Head of caudate nucleus (tissue), 42 donors: ENCODE measurements around the gene WDR45B.

Experiments used
- DNase-seq, 42 donors: peaks; one replicate each; pipeline versions ENCODE4 v3.0.0 to v3.0.0-alpha.2; 2020 to 2021; ENCODE audit warnings: mixed read lengths in 7 of 42
- intact Hi-C: fragments of 100-400 bp; cut with DNase I; formaldehyde crosslinking; loops from one replicate; pipeline ENCODE4 v1.15.0; 2022

The WDR45B gene

GRCh38 chr17:82642022-82642421, 6.2 kb downstream of the WDR45B start:
- intact Hi-C loops: no loop called here
- no peak for DNase-seq

GRCh38 chr17:82640036-82640435, 8.2 kb downstream of the WDR45B start:
- intact Hi-C loops: no loop called here
- DNase-seq: no peak

DNA sequence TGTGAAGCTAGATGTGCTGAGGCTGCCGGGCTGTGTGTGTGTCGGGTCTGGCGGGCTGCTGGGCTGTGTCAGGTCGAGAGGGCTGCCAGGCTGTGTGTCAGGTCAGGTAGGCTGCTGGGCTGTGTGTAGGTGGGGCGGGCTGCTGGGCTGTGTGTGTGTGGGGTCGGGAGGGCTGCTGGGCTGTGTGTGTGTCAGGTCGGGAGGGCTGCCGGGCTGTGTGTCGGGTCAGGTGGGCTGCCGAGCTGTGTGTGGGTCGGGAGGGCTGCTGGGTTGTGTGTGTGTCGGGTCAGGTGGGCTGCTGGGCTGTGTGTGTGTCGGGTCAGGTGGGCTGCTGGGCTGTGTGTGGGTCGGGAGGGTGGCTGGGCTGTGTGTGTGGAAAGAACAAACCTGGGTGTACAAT, 8.6 kb downstream of the WDR45B start:
- DNase-seq: no peak
- intact Hi-C loops: no loop called here

GRCh38 chr17:82638183-82638773, 10.0 kb downstream of the WDR45B start:
- no peak for DNase-seq
- intact Hi-C loops: no loop called here

- DNase-seq: no peak
- intact Hi-C loops: no loop called here
Measured at GRCh38 chr17:82636626-82637598, 11.3 kb downstream of the WDR45B start.

DNA sequence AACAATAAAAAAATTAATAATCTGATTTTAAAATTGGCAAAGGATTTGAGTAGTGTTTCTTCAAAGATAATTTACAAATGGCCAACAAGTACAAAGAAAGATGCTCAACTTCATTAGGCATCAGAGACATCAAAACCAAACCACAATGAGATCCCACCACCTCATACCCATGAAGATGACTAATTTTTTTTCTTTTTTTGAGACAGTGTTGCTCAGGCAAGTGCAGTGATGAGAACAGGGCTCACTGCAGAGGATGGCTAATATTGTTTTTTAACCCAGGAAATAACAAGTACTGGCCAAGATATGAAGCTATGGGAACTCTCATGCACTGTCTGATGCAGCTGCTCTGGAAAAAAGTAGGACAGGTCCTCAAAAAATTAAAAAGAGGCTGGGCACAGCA, 14.9 kb downstream of the WDR45B start:
- DNase-seq: no peak
- intact Hi-C loops: no loop called here

DNA sequence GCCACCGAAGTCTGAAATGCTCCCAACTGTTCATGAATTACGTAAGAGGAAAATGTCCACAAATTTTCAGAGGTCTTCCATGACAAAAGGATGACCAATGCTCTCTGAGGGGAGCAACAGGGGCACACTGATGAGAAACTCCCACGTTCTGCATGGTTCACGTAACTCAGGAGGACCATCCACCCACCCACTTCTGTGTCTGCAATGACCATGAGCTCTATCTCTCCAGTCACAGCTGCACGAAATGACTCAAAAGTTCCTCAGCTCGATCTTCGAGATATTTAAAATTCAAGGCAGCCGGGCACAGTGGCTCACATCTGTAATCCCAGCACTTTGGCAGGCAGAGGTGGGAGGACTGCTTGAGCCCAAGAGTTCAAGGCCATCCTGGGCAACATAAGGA, 15.8 kb downstream of the WDR45B start:
- intact Hi-C loops: no loop called here
- DNase-seq: no peak

GRCh38 chr17:82631544-82631943, 16.7 kb downstream of the WDR45B start:
- intact Hi-C loops: no loop called here

DNA sequence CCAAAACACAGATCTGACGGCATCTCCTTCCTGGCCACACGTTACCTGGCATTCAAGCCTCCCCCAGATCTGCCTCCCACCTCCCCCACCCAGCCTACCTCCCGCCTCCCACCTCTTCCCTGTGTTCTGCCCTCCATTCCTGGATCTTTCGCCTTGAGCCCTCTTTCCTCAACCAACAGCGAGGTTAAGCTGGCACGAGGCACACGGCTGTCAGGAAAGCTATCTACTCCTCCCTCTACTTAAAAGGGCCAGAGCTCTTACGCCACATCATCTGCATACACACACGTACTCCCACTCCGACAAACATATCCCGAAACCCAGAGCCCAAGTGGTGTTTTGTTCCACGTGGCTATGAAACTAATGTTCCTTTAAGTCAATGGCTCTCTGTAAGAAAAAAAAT, 18.0 kb downstream of the WDR45B start:
- DNase-seq: no peak
- intact Hi-C loops: no loop called here

More at GRCh38 chr17:82631544-82631943, 16.7 kb downstream of the WDR45B start:
- no peak for DNase-seq

DNA sequence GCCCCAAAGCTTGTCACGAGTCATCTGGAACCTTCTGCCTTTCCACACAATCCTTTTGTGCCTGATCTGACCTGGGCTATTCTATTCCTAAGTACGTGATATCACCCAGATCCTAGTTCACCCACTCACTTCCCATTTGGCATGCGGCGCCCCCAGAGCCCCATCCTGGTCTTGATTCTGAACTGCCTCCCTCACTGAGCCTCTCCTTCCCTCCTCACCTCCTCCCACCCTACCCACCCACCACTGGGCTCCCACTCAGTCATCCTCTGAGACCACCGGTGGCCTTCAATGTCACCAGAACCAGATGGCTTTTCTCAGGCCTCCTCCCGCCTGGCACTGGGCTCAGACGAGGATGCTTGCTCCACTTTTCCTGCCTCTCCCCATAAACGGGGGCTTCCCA, 18.5 kb downstream of the WDR45B start:
- DNase-seq: no peak

GRCh38 chr17:82627405-82627804, 20.8 kb downstream of the WDR45B start:
- DNase-seq: no peak
- intact Hi-C loops: no loop called here

More for the DNA sequence above, 18.5 kb downstream of the WDR45B start:
- intact Hi-C loops: no loop called here

GRCh38 chr17:82623707-82624106, 24.5 kb downstream of the WDR45B start:
- intact Hi-C loops: no loop called here
- no peak for DNase-seq

DNA sequence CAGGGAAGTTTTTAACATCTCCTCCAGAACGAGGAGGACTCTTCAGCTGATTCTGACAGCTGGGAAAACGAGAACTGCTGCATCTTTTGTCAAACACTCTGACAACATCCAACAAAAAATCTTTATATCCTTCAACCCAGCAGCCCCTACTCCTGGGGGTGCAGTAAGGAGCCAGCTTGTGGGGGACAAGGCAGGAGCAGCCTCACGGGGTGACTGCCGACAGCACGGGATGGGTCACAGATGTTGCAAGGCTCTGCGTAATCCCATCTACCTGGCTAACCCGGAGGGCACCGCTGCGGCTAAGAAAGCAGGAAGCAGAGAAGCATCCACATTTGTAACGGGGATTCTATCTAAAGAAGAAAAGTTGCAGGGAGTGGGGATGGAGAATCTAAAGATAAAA, 28.6 kb downstream of the WDR45B start:
- no peak for DNase-seq
- intact Hi-C loops: no loop called here

GRCh38 chr17:82619211-82619610, 29.0 kb downstream of the WDR45B start:
- intact Hi-C loops: no loop called here
- DNase-seq: no peak

DNA sequence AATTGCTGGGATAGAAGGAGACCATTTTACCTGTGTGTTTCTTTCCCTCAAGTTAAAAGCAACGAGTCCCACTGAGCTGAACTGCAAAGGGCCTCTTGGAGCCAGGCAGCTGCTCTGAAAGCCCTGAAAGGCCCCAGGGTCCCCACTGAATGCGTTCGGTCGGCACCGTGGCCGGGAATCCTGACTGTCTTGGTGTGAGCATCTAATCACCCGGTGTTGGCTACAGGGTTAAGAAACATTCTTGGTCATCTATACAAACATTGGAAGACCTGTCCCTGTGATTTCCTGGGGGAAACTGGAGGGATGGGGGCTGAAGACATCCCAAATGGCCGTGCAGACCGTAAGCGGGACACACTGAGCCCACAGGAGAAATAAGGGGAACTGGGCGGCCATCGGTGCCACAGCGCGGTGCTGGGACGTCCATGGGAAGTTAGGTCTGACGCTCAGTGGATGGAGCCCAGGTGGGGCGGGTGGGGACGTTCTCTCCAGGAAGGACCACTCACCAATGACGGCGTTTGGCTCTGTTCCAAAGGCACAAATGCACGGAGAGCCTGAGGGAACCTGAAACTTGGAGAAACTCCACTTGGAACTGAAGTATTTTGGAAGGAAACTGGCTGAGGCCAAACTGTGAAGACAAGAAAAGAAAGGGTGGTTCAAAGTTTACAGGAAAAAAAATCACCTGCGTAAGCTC, 32.1 kb downstream of the WDR45B start:
- no peak for DNase-seq
- intact Hi-C loops: no loop called here

DNA sequence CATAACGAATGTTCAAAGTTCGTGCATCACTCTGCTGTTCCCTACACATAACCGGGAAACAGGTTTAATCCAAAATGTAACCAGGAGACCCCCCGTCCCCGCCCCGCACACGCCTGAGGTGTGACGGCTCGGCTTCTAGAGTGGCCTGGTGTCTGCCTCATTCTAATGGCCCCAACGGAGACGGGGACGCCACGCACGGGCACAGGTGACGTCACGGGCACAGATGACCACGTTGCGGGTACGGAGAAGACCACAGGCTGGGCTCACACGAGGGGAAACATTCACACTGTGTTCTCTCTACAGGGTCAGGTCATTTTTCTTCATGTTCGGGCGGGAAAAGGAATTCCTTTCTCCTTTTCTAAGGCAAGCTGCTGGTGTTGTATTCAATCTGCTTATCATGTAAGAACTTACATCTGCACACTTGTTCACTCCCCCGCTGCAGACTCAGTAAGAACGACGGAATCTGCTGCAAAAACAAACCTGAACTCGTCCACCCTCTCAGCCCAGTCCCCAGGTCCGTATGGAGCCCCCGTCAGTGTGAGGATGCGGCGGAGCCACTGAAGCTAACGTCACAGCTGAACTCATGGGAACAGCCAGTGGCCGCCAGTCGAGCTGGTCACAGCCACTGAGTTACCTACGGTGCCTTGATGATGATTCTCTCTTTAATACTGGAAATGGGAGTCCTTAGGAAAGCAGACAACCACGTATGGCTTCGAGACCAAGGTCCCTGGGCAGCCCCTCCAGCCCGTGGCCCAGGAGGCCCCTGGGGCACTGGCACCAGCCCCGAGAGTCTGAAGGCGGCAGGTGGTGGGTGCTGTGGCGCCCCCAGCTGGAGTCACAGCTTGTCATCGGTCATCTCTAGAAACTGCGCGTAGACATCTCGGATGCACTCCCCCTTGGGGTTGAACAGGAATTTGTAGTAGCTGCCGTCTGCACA, 32.9 kb downstream of the WDR45B start:
- intact Hi-C loops: no loop called here
- DNase-seq: no peak

DNA sequence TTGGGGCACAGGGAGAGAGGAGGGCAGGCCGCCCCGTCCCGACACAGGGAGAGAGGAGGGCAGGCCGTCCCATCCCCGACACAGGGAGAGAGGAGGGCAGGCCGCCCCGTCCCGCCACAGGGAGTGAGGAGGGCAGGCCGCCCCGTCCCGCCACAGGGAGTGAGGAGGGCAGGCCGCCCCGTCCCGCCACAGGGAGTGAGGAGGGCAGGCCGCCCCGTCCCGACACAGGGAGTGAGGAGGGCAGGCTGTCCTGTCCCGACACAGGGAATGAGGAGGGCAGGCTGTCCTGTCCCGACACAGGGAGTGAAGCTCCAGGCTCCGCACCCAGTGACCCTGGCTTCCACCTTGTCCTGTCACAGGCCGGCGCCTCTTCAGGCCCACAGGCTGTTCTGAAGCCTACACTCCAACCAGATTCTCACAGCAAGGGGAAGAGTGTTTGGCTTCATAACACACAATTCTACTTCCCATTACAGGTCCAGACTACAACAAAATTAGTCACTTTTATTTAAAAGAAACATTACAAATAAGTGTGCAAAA, 34.1 kb downstream of the WDR45B start:
- DNase-seq: no peak
- intact Hi-C loops: no loop called here

- intact Hi-C loops: no loop called here
- DNase-seq: peak in 37 of 42 donors; percentile 25 to 88 (median 62)
Measured at GRCh38 chr17:82613283-82614094, 34.8 kb downstream of the WDR45B start.
